ENCODE measurements around the gene TMEM250.

Gene TMEM250

DNA sequence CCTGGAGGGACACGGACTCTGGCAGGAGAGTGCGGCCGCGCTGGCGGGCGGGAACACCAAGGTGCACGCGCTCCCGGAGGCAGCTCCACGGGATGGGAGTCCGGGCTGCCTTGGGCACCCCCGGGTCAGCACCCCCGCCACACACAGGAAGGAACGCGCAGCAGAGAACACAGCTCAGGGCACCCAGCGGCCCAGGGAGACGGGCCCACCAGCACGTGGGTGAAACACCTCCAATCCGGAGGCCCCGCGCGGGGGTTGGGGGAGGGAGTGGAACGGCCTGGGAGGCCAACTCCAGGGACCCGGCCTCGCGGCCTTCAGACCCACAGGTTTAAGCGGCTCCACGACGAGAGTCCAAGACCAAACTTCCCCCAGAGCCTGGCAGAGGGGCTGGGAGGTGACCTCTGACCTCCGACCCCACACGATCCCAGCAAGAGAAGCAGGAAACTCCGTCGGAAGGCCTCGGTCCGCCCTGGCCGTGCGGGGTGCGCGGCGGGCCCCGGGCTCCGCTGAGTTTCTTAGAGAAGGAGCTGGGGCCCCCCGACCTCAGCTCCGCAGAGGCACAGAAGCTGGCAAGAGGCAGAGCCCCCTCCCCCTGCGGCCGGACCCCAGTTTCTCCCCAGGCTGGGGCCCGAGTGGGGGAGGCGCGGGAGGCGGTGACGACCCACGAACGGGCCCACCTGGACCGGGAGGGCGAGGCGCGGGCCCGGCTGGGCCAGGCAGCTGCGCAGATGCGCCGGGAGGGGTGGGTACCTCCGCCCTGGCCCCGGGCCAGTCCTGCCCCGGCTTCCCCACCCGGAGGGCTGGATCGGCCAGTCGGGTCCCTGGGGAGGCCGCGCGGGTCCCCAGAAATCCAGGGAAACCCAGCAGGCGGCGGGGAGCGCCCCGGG, 24.4 kb downstream of the TMEM250 start:
- DNase-seq, result no peak

GRCh38 chr9:136093346-136093986, 25.2 kb downstream of the TMEM250 start:
- no peak for DNase-seq

GRCh38 chr9:136092741-136093140, 25.9 kb downstream of the TMEM250 start:
- no peak for DNase-seq

DNA sequence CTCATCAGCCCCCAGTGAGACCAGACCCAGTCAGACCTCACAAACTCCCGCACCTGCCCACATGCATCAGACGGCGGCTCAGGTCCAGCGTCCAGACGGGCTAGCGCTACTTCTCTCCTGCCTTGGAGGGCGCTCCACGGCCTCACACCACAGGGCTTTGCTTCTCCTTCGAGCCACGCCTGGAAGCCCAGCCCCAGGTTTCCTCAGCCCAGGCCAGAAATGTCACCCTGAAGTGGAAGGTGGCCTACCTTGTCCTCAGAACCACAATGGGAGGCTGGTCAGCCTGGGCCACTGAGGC, 26.4 kb downstream of the TMEM250 start:
- DNase-seq, result no peak

GRCh38 chr9:136091582-136092352, 26.9 kb downstream of the TMEM250 start:
- no peak for DNase-seq

- DNase-seq, result no peak
Measured at GRCh38 chr9:136090768-136091581, 27.7 kb downstream of the TMEM250 start.

- no peak for DNase-seq
Measured at GRCh38 chr9:136090056-136090735, 28.5 kb downstream of the TMEM250 start.

GRCh38 chr9:136089697-136090045, 29.0 kb downstream of the TMEM250 start:
- peak; percentile 49 for DNase-seq

DNA sequence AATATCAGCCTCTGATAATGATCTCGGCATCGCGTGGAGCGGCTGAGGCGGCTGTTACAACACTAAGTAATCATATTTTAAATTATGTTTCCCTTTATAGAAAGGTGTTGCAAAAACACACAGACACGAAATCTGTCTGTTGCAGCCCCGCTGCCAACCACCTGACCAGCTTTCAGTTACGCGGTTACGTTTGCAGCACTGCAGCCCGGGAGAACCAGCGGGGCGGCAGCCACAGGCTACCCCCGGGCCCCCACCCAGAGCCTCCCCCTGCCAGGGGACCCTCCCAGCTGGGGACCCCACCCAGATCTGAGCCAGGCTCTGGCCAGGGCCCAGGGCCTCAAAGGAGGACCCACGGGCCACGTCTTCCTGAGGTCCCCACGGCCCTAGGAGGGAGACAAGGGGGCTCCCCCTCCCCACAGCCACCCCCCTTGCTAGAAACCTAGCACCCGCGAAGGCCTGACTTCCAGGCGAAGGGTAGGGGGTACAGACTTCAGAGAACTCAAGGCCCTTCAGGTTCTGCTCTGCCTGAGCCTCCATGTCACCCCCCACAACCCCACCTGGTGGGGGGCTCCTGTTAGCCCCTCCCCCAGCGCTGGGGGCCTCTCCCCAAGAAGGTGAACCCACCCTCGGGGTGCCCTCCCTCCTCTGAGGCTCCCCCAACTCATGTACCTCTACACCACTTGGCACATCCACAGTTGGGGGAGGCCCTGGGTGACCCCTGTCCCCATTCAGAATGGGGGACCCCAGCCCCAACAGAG, 29.6 kb downstream of the TMEM250 start:
- DNase-seq, result no peak

- no peak for DNase-seq
Measured at GRCh38 chr9:136088481-136088938, 30.2 kb downstream of the TMEM250 start.

- no peak for DNase-seq
Measured at GRCh38 chr9:136087741-136088480, 30.8 kb downstream of the TMEM250 start.

- no peak for DNase-seq
Measured at GRCh38 chr9:136086951-136087740, 31.5 kb downstream of the TMEM250 start.

GRCh38 chr9:136086213-136086881, 32.3 kb downstream of the TMEM250 start:
- no peak for DNase-seq

- no peak for DNase-seq
Measured at GRCh38 chr9:136085815-136086212, 32.9 kb downstream of the TMEM250 start.

- no peak for DNase-seq
Measured at GRCh38 chr9:136084063-136084944, 34.4 kb downstream of the TMEM250 start.

- DNase-seq, result no peak
Measured at GRCh38 chr9:136083558-136084062, 35.1 kb downstream of the TMEM250 start.

DNA sequence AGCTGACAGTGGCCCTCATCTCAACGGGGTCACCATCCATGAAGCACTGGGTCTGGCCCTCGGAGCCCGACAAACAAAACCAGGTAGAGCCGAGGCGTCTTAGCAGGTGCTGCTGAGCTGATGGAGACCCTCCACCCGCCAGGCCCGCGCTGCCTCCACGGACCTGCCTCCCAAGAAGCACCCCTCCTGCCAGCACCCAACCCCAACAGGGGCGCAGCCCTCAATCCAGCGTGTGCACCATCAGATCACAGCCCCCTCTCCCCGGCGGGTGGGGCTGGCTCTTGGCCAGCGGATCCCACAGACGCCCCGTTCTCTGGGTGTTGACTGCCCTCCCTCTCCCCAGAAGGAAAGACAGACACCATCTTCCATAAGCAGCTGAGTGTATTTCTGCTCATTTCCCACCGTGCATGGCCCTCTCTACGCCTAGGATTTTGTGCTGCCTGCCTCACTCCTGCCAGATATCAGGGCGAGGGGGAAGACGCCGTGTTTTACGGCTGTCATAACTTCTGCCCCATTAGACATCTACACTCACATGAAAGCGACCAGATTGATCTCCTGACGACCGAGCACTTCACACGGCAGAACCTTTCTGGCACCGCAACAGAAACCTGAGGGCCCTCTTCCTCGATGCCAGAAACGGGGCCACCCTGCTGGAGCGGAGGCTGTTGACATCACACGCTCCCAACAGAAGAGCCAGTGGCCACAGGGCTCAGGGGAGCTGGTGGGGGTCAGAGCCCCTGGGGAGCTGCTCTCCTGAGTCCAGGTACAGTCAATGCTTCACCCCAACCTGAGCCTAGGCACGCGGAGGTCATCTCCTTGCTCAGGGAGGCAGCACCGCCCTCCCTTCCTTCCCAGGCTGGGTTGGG, 35.9 kb downstream of the TMEM250 start:
- no peak for DNase-seq

Data from NCI-H2171 (cell line).